HPDE6-E6E7 (cell line): Measurements from ENCODE around the gene DPM2.

Source experiments
- DNase-seq: peaks from one replicate; pipeline ENCODE4 v3.0.0; 2011; ENCODE audit warnings: missing footprints; ENCODE audit errors: extremely low spot score

Gene DPM2

DNA sequence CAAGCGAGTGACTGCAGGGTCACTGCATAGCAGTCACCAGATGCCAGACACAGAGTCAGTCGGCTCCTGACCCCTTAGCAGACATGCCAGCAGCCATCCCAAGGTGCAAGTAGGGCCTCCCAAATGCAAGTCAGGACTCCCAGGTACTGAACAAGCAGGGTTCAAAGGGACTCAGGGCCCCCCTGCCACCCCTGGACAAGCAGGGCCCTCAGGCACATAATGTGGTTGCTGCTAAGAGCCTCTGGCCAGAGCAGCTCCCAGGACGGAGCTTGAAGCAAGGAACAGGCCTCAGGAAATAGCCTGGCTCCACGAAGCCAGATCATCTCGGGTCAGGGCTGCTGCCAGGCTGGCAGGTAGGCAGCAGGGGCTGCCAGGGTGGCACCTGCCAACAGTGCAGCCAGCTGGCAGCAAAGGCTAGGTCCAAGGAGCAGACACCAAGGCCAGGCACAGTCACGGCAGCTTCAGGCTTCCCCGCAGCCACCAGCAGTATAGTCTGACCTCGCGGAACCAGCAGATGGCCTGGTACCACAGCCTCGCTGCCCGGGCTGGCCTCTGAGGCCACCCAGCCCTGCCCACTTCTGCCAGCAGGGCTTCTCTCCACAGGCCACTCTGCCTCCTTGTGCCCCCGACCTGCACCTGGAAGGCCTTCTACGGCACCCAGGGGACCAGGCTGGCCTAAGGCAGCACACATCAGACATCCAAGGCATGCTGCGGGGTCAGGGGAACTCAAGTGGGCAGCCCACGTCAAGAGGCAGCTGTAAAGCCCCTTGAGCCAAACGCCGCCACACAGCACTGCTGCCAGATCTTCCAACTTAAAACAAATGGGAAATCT, 35.7 kb upstream of the DPM2 start:
- DNase-seq: no peak

DNA sequence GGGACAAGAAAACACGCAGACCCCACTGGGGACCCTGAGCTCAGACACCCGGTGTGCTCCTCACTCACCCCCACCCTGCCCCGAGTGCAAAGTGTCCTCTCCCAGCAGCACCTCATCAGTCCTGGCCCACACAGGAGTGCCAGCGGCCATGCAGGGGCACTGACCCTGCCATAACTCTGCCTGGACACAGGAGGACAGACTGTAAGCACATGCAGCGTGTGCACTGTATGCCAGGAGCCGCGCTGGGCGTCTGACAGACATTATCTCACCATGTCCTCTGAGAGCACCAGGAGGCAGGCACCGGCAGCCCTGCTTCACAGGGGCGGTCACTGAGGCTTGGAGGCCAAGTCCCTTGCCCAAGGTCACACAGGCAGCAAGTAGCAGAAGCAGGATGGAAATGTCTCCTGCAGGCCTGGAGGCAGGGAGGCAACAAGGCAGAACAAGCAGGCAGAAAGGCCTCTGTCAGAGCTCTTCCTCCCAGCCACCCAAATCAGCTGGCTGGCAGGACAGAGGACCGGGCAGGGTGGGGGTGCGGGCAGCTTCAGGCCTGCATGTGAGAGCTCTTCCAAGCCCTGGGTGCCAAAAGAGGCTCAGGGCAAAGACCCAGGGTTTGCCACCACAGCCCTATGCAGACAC, 34.7 kb upstream of the DPM2 start:
- no peak for DNase-seq

DNA sequence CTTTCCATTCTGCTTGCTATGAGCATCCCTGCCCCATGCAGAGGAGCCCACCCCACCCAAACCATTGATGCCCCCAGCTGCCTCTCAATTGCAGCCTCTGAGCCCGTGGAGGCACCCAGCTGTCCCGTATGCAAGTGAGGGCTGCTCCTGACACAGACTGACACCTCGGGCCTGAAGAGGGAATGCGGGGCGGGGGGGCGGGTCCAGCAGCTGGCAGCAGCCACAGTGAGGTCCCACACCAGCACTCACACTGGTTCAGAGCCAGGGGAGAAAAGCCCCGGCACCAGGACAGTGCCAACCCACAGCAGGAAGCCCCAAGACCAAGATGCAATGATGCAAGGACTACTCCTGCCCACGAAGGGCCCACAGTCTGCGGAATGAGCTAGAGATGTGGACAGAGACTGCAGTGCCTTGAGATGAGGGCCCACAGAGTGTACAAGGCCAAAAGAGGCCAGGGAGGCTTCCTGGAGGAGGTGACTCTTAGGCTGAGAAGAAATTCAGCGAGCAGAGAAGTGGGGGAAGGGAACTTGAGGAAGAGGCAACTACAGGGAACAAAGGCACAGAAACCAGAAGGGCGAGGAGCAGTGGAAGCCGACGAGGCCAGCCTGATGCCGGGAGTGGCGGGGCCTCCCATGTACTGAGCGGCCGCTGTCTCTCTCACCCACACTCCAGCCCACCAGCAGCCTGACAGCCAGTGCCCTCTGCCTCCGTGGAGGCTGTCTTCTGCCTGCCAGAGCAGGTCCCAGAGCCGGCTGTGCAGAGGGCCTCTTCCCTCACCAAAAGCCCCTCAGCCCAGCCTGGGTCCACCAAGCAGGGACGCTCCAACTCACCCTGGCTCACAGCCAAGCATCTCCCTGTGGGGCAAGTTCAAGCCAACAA, 33.9 kb upstream of the DPM2 start:
- DNase-seq: no peak

GRCh38 chr9:127970401-127971313, 33.0 kb upstream of the DPM2 start:
- no peak for DNase-seq

- peak; percentile 75 for DNase-seq
Observed at GRCh38 chr9:127968700-127969383, 31.2 kb upstream of the DPM2 start.

DNA sequence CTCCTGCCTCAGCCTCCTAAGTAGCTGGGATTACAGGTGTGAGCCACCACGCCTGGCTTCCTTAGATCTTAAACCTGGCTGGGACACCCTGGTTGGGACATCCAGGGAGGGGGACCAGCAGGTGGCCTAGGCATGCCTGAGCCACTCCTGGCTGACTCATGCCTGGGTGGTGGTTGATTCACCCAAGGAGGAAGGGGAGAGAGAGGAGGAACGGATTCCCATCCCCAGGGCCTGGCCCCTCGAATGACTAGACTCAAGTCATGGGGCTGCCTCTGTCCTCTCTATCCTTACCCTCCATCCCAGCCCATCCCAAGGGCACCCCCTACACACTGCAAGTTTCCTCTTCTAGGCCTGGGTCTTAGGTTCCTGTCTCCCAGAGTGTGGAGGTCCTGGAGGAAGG, 30.4 kb upstream of the DPM2 start:
- peak; percentile 97 for DNase-seq

DNA sequence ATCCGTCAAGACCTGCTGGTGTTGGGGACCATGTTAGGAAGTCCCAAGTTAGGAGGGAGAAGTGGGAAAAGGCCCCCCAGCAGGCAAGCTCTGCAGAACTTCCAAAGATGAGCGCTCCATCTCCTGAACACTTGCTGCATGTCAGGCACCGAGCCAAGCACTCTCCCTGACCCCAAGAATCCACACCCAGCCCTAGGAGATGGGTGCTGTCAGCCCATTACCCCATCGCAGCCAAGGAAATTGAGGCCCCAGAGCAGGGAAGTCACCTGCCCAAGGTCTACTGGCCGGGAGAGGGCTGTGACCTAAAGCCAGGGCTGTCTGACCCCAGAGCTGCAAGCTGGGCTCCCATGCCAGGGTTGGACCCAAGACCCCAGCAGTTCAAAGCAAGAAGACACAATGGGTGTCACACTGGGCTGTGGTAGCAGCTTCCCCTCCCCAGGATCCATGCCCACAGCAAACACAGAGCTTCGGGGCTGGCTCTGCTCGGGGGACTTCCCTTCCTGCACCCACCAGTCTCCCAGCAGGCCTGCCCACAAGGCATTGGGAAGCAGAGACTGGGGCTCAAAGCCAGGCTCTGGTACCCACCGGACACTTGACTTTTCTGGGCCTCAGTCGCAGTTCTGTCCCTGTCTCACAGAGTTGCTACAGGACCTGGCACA, 29.6 kb upstream of the DPM2 start:
- DNase-seq: no peak

DNA sequence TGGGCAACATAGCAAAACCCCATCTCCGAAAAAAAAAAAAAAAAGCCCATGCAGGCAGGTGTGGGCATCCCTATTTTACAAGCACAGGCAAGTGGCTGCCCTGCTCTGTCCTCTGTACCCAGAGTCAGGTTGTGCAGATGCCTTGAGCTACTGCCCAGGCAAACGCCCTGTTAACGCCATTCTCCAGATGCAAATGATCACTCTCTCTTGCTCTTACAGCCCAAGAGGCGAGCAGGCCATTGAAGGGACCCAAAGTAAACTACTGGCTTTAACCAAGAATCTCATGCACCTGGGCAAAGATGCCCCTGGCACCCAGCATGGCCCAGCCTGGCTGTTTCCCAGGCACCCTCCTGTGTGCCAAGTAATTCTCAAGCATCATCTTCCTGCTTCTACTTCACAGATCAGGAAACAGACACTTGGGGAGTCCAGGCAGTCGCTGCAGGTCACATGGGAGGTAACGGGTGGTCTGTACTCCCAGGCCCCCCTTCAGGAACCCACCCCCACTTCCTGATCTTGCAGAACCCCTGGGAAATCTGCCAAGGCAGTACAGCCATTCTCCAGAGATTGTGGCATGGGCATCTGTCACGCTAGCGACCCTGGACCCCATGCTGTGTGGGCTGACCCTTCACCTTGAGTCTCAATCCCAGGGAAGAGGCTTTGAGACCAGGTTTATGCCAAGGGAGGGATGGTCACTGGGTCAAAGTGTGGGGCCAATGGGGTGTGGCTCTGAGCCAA, 28.9 kb upstream of the DPM2 start:
- DNase-seq: no peak

DNA sequence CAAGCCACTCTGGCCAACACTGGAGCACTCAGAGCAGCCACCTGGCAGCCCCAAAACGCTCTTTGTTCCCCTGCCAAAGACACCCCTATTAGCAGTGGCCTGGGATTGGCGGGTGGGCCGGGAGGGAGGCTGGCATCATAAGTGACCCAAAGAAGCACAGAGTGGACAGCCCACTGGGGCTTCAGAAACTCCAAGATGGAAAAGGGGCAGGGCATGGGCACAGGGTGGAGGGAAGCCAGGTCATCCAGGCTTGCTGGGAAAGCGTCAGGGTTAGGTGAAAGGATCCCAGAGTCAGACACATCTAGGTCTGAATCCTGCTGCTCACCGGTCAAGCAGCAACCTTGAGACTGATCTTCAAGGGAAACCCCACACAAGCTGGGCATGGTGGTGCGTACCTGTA, 28.3 kb upstream of the DPM2 start:
- DNase-seq: no peak

DNA sequence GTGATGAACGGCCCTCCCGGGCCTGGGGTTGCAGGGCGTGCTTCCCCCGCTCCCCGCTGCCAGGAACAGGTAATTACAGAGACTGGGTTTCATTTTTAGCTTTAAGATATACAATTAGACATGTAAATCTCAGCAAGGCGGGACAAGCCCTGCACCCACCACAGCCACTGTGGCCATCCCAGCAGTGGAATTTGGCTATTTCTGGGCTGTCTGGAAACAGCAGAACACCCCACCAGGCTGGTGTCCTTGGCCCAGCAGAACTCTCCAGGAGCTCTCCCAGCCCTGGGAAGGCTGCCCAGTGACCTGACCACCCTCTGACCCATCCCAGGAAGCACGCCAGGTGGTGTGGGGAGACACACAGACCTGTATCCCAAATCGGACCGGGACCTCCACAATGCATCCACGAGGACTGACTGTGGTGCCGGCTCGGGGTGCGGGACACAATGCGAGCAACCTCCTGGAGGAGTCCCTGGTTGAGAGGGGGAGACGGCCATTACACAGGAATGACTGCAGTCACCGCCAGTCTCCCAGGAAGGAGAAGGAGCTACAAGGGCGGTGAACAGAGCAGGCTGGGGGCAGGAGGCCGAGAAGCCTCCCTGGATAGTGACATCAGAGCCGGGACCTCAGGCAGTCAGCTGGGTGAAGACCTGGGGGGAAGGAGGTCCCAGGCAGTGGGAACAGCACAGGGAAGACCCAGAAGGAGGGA, 25.9 kb upstream of the DPM2 start:
- no peak for DNase-seq

- DNase-seq: no peak
Observed at GRCh38 chr9:127963041-127963358, 25.3 kb upstream of the DPM2 start.

DNA sequence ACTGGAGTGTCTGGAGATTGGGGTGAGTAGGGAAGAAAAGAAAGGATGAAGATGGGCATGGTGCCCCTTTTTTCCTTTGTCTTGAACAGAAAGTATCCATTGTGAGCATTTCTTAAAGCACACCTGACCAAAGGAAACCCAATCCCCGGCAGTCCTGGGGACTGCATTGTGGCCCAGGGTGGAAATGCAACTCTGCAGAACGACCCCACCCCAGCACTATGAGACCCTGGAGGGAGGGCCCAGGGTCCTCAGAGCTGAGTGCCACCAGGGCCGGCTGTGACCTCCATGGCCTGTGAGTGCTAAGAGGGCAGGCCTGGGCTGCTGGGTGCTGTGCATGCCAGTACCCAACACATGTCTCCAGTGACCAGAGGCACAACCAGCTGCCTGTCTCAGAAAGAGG, 24.6 kb upstream of the DPM2 start:
- DNase-seq: no peak

DNA sequence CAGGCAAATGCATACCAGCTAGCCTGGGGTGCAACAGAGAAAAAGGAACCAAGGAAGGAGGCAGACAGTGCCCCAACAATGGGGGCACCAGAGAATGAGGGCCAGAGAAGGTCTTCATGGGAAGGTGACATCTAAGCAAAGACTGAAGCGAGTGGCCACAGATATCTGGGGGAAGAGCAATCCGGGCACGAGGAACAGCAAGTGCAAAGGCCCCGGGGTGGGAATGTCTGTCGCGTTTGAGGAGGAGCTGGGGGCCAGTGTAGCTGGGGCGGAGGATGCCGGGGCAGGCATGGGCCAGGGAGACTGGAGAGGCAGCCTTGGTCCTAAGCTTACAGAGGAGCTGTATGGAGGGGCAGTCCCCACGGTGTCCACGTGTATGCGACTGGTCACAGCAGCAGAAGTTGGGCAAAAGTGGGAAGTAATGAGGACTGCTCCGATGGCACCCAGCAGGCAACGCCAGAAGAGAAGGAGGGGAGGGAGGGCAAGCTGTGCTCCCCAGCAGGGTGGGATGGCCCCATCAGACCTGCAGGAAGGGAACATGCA, 24.0 kb upstream of the DPM2 start:
- DNase-seq: no peak

DNA sequence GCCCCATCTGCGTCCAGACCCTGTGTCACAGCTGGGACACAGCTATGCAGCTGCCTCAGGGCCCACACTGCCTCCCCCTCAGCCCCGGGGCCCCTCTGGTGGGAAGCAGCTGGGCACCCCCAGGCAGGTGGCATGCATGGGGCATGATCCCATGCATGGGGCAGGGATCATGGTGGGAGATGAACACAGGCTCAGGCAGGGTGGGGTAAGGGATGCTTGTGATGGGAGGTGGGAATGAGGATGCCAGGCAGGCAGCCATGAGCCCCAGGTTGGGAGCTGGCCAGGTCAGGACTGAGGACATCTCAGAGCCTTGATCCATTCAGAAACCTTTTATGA, 23.5 kb upstream of the DPM2 start:
- DNase-seq: no peak

DNA sequence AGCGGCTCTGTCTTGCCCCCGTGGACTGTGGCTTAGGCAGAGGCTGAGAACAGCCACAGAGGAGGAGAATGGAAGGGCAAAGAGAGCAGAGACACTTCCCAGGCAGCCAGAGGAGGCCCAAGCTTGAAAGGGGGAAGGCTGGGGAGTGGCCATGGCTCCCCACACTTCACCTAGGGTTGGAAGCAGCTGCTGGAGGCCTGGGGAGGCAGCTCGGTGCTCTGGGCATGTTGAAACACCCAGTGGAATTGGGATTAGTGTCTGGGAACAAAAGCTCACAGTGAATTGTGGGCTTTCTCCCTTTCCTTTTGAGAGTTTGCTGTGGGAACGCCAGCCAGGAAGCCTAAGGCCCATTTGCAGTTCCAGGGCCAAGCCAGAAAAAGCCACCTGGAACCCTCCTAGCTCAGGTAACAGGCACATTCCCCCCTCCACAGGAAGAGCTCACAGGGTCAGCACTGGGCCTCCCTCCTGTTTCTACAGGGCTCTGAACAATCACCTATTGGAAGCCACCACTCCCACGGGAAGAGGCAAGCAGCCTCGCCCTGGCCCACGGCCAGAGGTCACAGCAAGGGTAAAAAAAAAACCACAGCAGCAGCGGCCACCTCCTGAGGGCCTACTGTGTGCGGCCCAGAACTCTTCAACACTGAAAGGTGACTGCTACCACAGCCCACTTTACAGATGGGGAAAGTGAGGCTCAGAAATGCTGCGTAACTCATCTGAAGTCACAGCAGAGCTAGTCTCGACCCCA, 22.9 kb upstream of the DPM2 start:
- no peak for DNase-seq

GRCh38 chr9:127959841-127960409, 22.3 kb upstream of the DPM2 start:
- DNase-seq: no peak

GRCh38 chr9:127959398-127959797, 21.7 kb upstream of the DPM2 start:
- no peak for DNase-seq

DNA sequence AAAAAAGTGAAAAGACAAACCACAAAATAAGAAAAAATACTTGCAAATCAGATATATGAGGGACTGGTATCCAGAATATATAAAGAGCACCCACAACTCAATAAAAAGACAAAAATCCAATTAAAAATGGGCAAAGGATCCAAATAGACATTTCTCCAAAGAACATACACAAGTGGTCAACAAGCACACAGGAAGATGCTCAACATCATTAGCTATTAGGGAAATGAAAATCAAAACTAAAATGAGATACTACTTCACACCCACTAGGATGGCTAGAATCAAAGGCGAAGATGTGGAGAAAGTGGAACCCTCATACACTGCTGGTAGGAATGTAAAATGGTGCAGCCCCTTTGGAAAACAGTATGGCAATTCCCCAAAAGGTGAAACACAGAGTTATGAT, 21.1 kb upstream of the DPM2 start:
- DNase-seq: no peak
